T47D (cell line): Measurements from ENCODE around the gene NMS.
"Not testable (repeated sequence)": the region's sequence is repeated elsewhere in the genome, so short reads cannot be mapped to it uniquely, and the experiment has no call there.

Experiments
- DNase-seq, 2 experiments: peaks; one replicate each; pipeline versions ENCODE4 v3.0.0 to v3.0.0-alpha.2; 2011 to 2012; ENCODE audit warnings: low read depth in 1 of 2, low spot score in 1 of 2
- JUND ChIP-seq: IDR thresholded peaks from 2 replicates; pipeline ENCODE4 v1.6.1; 2012; ENCODE audit warnings: low read depth
- in situ Hi-C: cut with HindIII; loops from 2 replicates; pipeline ENCODE4 v1.10.0; 2016; ENCODE audit warnings: low sequenced_read_pairs, low pct_unique_long_range_greater_than_20kb

Gene NMS

DNA sequence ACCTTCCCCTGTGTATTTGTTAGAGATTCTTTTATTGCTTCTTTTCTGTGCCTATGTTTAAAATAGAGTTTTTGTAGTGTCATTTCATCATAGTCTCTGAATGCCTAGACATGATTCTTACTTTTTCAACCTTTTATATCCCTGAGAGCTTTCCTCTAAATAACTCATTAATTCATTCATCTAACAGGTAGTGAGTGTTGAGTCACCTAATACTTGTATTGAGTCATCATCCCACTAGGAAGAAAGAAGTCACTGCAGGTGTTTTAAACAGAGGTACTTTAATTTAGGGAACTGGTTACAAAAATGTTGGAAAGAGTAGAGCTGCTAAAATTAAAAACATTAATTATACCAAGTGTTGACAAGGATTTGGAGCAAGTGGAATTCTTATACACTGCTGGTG lies 18.5 kb upstream of the NMS start:
- no peak for DNase-seq
- TF ChIP-seq JUND, result no peak
- in situ Hi-C loops, result no loop called here

DNA sequence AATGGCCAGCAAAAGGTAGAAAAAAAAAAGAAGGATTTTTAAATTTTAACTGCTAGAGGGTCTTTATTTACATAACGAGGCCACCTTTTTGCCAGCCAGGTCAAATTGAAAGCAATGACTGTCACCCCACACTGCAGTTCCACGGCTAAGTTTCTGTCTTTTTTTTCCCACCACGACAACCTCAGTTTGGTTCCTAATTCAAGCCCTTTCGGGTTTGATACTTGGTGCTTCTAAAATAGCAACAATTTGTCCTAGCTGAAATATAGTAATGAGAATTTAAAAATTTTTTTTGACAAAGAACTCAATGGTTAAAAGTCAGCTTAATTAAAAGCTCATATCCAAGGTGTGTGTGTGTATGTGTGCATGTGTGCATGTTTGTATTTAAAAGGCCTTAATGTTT lies 16.4 kb upstream of the NMS start:
- in situ Hi-C loops, result no loop called here
- no peak for DNase-seq
- TF ChIP-seq JUND, result no peak

DNA sequence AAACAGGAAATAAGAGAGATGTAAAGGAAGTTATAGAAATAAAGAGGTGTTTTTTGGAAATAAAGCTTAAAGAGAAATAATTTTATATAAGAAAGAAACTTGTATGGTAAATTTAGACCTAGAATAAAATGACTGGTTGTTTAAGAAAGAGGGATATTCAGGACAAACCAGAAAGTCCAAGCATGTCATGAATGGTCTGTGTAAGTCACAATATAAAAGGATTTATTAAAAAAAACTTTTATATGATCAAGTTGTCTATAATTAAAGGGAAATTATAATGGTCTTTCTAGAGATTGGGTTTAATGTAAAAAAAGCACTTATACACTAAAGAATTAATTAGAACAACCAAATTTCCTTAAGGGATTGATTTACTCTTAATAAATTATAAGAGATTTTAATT lies 13.9 kb upstream of the NMS start:
- peak in 1 of 2 experiments; percentile 5 for DNase-seq
- in situ Hi-C loops, result not testable (repeated sequence)

DNA sequence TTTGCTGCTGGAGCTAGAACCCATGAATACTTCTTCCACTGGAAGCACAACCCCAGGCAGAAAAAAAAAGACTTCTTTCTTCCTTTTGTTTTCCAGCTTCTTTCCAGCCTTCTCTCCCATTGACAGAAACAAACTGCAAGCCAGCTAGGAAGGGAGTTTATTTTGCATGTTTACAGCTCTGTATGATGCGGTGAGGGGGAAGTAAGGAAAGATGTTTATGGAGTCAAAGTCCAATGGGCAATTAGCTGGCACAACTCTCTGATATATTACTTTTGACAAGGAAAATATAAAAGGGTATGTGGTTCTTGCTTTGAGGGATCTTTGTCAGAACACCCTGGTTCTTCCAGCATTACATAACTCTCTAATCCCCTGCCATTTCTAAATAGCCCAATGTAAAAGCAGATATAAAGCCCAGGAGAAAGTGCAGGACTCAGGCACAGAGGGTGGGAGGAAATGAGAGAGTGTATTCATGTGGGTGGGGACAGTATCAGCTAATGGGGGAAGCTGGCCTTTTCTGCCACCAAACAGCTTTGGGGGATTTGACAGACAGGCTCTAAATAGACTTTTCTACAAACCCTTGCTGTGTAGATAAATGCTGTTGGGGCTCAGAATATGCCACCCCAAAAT lies 9.3 kb upstream of the NMS start:
- in situ Hi-C loops, result no loop called here
- no peak for TF ChIP-seq JUND
- DNase-seq, result no peak

DNA sequence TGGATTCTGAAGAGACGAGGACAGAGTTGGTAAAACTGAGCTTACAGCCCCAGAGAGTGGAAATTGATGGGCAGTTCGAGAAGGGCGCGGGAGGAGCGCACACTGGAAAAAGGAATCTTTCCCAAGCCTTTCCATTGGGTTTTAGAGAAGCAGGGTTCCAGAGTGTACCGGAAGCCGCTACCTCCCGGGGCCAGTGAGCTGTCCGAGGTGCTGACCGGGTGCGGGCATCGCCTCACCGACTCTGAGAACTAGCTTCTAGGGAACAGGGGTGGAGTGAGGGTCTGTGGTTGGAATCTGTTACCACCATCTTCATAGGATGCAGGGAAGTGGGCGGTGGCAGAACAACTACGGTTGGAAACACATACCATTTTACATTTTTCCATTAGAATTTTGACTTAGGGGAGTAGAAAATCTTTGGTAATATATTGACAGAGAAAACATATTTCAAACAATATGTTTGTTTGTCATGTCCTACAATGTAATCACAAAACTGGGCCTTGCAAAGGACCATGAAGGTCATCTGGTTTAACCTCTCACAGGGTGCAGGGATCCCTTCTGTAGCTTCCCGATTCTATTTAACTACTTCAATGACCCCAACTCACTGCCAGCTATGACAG lies 724 bp downstream of the NMS start:
- in situ Hi-C loops, result no loop called here
- TF ChIP-seq JUND, result no peak
- DNase-seq, result peak; percentile 39 to 61

DNA sequence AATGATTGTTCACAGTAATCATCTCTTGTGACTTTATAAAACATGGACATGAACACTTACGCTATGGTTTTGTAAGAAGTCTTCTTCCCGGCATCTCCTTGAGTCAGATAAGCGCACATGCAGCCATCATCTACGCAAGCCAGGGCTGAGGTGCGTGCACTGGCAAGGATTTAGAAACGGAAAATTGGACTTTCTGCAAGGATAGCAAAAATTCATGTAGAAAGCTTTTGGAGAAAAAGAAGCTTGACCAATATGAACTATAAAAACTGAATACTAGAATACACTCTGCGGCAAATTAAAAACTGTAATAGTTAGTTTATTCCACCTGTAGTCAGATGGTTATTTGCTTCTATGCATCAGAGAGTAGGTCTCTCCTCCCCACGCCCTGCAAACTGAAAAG lies 6.3 kb downstream of the NMS start:
- no peak for DNase-seq
- in situ Hi-C loops, result no loop called here
- no peak for TF ChIP-seq JUND

DNA sequence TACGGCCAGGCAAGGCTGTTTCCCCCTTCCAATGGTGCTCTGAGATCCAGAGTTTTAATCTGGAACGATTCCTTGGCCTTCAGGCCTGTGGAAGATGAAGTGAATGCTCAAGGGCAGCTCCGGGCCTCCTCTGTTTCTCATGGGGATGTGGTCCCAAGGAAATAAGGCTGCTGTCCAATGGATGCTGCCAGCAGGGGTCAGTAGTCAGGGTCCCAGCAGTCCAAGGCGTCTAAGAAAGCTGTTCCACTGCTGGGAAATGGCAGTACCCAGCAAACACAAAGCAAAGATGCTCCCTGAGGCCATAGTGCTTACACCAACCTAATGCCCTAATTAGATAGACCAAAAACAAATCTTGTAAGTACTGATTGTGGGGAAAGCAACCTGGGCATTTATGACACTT lies 12.5 kb downstream of the NMS start:
- no peak for TF ChIP-seq JUND
- DNase-seq, result no peak
- in situ Hi-C loops, result no loop called here

DNA sequence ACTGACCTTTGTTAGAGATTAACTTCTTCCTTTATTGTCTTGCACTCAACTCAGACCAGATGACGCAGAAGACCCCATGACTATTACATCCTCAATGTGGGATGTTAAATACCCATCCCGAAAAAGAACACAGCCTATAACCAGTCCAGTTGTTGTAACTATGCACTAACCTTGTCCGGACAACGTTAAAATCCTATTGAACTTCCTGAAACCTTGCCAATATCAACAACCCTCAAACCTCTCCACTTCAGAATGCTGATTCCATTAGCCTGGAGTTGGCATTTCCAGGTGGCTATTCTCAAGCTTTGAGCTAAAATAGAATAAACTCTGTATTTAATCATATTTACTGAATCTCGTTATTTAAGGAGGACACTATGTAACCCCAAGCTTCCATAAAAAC lies 13.6 kb downstream of the NMS start:
- in situ Hi-C loops, result no loop called here
- no peak for TF ChIP-seq JUND
- no peak for DNase-seq

DNA sequence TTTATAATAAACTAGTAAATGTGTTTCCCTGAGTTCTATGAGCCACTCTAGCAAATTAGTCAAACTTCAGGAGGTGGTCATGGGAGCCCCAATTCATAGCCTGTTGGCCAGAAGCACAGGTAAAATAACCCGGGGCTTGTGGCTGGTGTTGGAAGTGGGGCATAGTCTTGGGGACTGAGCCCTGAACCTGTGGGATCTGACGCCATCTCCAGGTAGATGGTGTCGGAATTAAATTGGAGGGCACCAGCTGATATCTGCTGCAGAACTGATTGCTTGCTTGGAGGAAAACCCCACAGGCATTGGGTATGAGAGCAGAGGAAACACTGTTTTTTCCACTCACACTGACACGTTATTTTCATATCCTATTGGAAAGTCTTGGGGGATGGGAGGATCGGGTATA lies 14.1 kb downstream of the NMS start:
- DNase-seq, result no peak
- in situ Hi-C loops, result no loop called here
- no peak for TF ChIP-seq JUND

DNA sequence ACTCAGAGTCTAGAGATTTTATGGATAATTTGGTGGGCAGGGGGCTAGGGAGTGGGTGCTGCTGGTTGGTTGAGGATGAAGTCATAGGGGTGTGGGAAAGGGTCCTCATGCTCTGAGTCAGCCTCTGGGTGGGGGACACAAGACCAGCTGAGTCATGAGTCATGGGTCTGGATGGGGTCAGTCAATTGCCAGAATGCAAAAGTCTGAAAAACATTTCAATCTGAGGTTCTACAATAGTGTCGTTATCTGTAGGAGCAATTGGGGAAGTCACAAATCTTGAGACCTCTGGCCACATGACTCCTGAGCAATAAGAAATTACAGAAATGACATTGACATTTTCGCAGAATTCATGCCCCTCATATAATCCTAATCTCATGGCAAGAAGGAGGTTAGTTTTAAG lies 15.1 kb downstream of the NMS start:
- in situ Hi-C loops, result no loop called here
- no peak for DNase-seq
- TF ChIP-seq JUND, result no peak

DNA sequence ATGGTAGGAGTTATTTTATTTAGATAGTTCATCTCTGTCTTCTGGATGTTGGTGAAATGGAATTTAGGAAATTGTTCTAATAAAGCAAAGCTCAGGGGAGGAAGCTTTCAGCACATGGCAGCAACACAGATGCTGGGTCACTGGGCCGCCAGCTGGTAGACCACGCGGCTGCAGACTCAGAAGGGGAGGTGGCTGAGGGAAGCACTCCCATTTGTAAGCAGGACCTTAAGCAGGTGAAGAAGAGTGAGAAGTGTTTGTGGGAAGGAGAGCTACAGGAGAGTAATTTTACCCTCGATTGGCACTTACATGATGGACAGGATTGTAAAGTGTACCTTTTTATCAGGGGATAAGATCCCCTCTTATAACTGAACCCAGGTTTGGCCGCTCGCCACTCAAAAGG lies 24.4 kb downstream of the NMS start:
- TF ChIP-seq JUND, result no peak
- in situ Hi-C loops, result no loop called here
- no peak for DNase-seq

DNA sequence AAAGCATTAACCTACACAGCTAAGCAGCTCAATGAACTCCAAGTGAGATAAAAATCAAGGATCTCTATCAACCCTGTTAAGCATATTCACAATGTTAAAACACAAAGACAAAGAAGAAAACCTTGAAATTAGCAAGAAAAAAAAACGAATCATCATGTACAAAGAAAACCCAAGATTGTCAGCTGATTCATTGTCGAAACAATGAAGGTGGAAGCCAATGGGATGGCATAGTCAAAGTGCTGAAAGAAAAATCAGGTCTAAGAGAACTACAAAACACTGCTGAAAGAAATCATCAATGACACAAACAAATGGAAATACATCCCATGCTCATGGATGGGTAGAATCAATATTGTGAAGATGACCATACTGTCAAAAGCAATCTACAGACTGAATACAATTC lies 32.5 kb downstream of the NMS start:
- no peak for DNase-seq
- in situ Hi-C loops, result no loop called here
- no peak for TF ChIP-seq JUND

DNA sequence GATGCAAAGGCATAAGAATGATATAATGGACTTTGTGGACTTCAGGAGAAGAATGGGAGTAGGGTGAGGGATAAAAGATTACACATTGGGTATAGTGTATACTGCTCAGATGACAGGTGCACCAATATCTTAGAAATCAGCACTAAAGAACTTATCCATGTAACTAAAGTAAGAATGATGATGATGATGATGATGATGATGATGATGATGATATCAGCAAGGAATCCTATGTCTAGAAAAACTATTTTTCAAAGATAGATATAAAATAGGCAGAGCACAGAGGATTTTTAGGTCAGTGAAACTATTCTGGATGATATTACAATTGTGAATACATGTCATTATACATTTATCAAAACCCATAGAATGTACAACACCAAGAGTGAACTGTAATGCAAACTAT lies 34.3 kb downstream of the NMS start:
- in situ Hi-C loops, result no loop called here
- TF ChIP-seq JUND, result no peak
- DNase-seq, result no peak

DNA sequence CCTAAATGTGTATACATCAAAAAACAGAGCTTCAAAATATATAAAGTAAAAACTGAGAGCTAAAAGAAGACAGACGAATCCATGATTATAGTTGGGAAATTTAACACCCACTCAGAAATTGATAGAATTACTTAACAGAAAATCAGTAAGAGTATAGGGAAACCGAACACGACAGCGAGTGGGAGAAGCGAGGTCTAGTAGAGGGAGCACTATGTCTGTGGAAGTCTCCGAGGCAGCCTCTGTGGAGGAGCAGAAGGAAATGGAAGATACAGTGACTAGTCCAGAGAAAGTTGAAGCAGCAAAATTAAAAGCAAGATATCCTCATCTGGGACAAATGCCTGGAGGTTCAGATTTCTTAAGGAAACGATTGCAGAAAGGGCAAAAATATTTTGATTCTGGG lies 38.8 kb downstream of the NMS start:
- no peak for DNase-seq
- TF ChIP-seq JUND, result no peak
- in situ Hi-C loops, result no loop called here
